Measurements from ENCODE around the gene CLCN6.

- TF ChIP-seq CTCF (IDR thresholded peaks at IDR 0.05; ENCODE audit: poor library complexity) (no peak), EZH2 (IDR thresholded peaks at IDR 0.05; ENCODE audit: borderline replicate concordance) (no peak), EZH2phosphoT487 (IDR thresholded peaks at IDR 0.05; ENCODE audit: low read depth, severe bottlenecking, unreplicated experiment) (no peak)
Measured at GRCh38 chr1:11851180-11851579, 45.2 kb downstream of the CLCN6 start.
